GM12878 (cell line): ENCODE results near the gene DNAJC3. TPM values are rescaled to one million over a fixed set of nuclear protein-coding genes. Genes with fewer than 3 reads are reported as not detected.

Source experiments
- ATAC-seq: fragments of 200-7000 bp; cut with Tn5 transposase; 3 replicates; pipeline ENCODE4 v1.9.1; 2020; ENCODE audit warnings: mild to moderate bottlenecking, moderate library complexity
- BruUV-seq: library from RNA; stranded (reverse); fragments of 400-500 nt; replicated peaks from 2 replicates; lab custom pipeline; 2021; lab: Mats Ljungman, UMichigan
- CTCF ChIA-PET: fragments of 300-600 bp; sonication (Branson Sonifier 250); formaldehyde crosslinking; extraction: SDS; loops from one replicate; lab custom pipeline; 2021; ENCODE audit warnings: inconsistent platforms; lab: Yijun Ruan, JAX
- POLR2A ChIA-PET: fragments of 350-600 bp; formaldehyde crosslinking; extraction: SDS; loops from one replicate; lab custom pipeline; 2021; ENCODE audit warnings: inconsistent platforms; lab: Charles Lee
- RAD21 ChIA-PET: fragments of 300-600 bp; sonication (Branson Sonifier 250); formaldehyde crosslinking; loops from one replicate; lab custom pipeline; 2023; ENCODE audit warnings: antibody characterized with exemption; ENCODE audit not compliant: unreplicated experiment; lab: Charles Lee
- SMC1A ChIA-PET: fragments of 300-600 bp; sonication (Branson Sonifier 250); formaldehyde crosslinking; loops from one replicate; lab custom pipeline; 2023; ENCODE audit not compliant: unreplicated experiment, uncharacterized antibody; lab: Charles Lee
- DNase-seq: peaks from one replicate; pipeline ENCODE4 v3.0.0-alpha.2; 2011; ENCODE audit warnings: low read depth, low spot score
- FAIRE-seq: peaks from 3 replicates; lab custom pipeline; 2011; peaks lifted over from hg19 to GRCh38; lab: Jason Lieb, UNC
- H2AFZ ChIP-seq: 2 replicates; pipeline ENCODE4 v1.6.0; 2011; ENCODE audit warnings: low read depth, low read length, control low read depth; ENCODE audit not compliant: control insufficient read depth
- H3K27ac ChIP-seq: 2 replicates; pipeline ENCODE4 v1.5.1; 2011; ENCODE audit warnings: control low read depth; ENCODE audit not compliant: control insufficient read depth, insufficient read depth
- H3K27me3 ChIP-seq, 2 experiments: replicated peaks in 1 of 2; 2 replicates each; pipeline versions ENCODE4 v1.6.0 to v1.6.1; 2011; ENCODE audit warnings: low read length in 1 of 2; ENCODE audit not compliant: control insufficient read depth in 2 of 2, insufficient read depth in 2 of 2
- H3K36me3 ChIP-seq, 2 experiments: 2 replicates each; pipeline ENCODE4 v1.5.1; 2011; ENCODE audit warnings: low read length in 1 of 2; ENCODE audit not compliant: control insufficient read depth in 2 of 2, insufficient read depth in 2 of 2
- H3K4me1 ChIP-seq: 2 replicates; pipeline ENCODE4 v1.6.1; 2011; ENCODE audit warnings: mild to moderate bottlenecking, low read length, moderate library complexity, mixed read lengths; ENCODE audit not compliant: control insufficient read depth, insufficient read depth
- H3K4me2 ChIP-seq: 2 replicates; pipeline ENCODE4 v1.6.0; 2011; ENCODE audit warnings: control low read depth; ENCODE audit not compliant: control insufficient read depth, insufficient read depth
- H3K4me3 ChIP-seq: fragments of 200-600 bp; sonication (generic); 2 replicates; pipeline ENCODE4 v1.5.1; 2016
- H3K79me2 ChIP-seq: 2 replicates; pipeline ENCODE4 v1.6.0; 2011; ENCODE audit warnings: low read length; ENCODE audit not compliant: control insufficient read depth, insufficient read depth
- H3K9ac ChIP-seq: 2 replicates; pipeline ENCODE4 v1.8.0; 2011; ENCODE audit warnings: low read length, control low read depth, mixed read lengths; ENCODE audit not compliant: control insufficient read depth, insufficient read depth
- H3K9me3 ChIP-seq: replicated peaks from 3 replicates; pipeline ENCODE4 v1.5.1; 2011; ENCODE audit warnings: mild to moderate bottlenecking, low read length; ENCODE audit not compliant: control insufficient read depth, insufficient read depth
- H4K20me1 ChIP-seq: 2 replicates; pipeline ENCODE4 v1.6.0; 2011; ENCODE audit not compliant: control insufficient read depth, insufficient read depth
- CHD4 ChIP-seq: fragments of 200-600 bp; sonication (generic); IDR thresholded peaks from 2 replicates; pipeline ENCODE4 v1.6.1; 2016; ENCODE audit warnings: mild to moderate bottlenecking
- IRF3 ChIP-seq: fragments of 450-650 bp; IDR thresholded peaks from 2 replicates; pipeline ENCODE4 v1.6.1; 2014; ENCODE audit warnings: mild to moderate bottlenecking
- JUNB ChIP-seq: IDR thresholded peaks from 2 replicates; pipeline ENCODE4 v1.6.1; 2016; ENCODE audit warnings: antibody characterized with exemption, mild to moderate bottlenecking
- MEF2B ChIP-seq: fragments of 450-650 bp; IDR thresholded peaks from 2 replicates; pipeline ENCODE4 v1.6.1; 2018; ENCODE audit warnings: mild to moderate bottlenecking, moderate library complexity; ENCODE audit not compliant: partially characterized antibody, poor library complexity, severe bottlenecking
- MXI1 ChIP-seq: fragments of 150-350 bp; IDR thresholded peaks from 2 replicates; pipeline ENCODE4 v1.6.1; 2011; ENCODE audit warnings: low read depth, mild to moderate bottlenecking, inconsistent platforms, low read length, improper control_type of control experiment
- SMC3 ChIP-seq: IDR thresholded peaks from 2 replicates; pipeline ENCODE4 v1.6.1; 2011; ENCODE audit warnings: low read length, improper control_type of control experiment, borderline replicate concordance
- SREBF2 ChIP-seq: IDR thresholded peaks from 2 replicates; pipeline ENCODE4 v1.6.1; 2012; ENCODE audit warnings: mild to moderate bottlenecking, low read length
- WGBS: methylation state at CpG from one replicate; pipeline ENCODE4 v1.1.6; 2016; ENCODE audit warnings: low lambda C conversion rate; ENCODE audit not compliant: insufficient replicate concordance, insufficient coverage; ENCODE audit errors: missing lambda C conversion rate; 5-methylcytosine and 5-hydroxymethylcytosine counted together
- in situ Hi-C: fragments of 300-500 bp; cut with MboI; formaldehyde crosslinking; loops from 9 replicates; pipeline ENCODE4 v1.14.3; 2018; ENCODE audit warnings: mixed read lengths
- intact Hi-C: fragments of 100-400 bp; cut with micrococcal nuclease; formaldehyde crosslinking; loops from one replicate; pipeline ENCODE4 v1.14.2; 2022; ENCODE audit not compliant: unreplicated experiment
- polyA plus RNA-seq, 11 experiments: library from polyadenylated mRNA; depleted of rRNA in 4 of 11; unstranded in 6 of 11; stranded (reverse) in 5 of 11; fragments of >200 nt; fragmentation: Nextera tagmentation in 4 of 11; fragmentation: Illumina TruSeq in 1 of 11; extraction: Ambion mirVana in 4 of 11; extraction: Trizol in 1 of 11; gene quantifications; 1 replicate in 1 of 11; 2 replicates in 10 of 11; pipeline versions ENCODE4 v1.2.1 to v1.2.3, GENCODE V29; 2011 to 2016; ENCODE audit warnings: inconsistent platforms in 2 of 11, missing spikeins in 2 of 11, low read depth in 1 of 11
- total RNA-seq, 4 experiments: library from RNA; depleted of rRNA in 3 of 4; stranded (reverse); fragments of >200 nt in 3 of 4; fragmentation: Illumina TruSeq in 1 of 4; extraction: Trizol in 1 of 4; gene quantifications; 2 replicates each; pipeline versions ENCODE4 v1.2.1 to v1.2.3, GENCODE V29; 2013 to 2021

DNAJC3 gene
- total and polyA plus RNA-seq, 10 of the 15 experiments (the other 5 are each of a cell fraction or from before 2014, with no cell fraction given): 9.3 to 37.4 (median 19.0) TPM

- TF ChIP-seq MXI1 (no peak), IRF3 (no peak), SMC3 (no peak), JUNB (no peak)
- TF ChIP-seq, all 136 proteins: peak for 0
These were observed 64.9 kb downstream of the DNAJC3 start (continued) for GRCh38 chr13:95741584-95742563.

GRCh38 chr13:95743192-95743591, 66.3 kb downstream of the DNAJC3 start:
- CTCF ChIA-PET: no interaction called here
- peaks cover 16% of the 10 kb centered on the region for H3K79me2 ChIP-seq
- RAD21 ChIA-PET: no interaction called here
- H3K9ac ChIP-seq: no peak overlapping the region
- no peaks in the 10 kb centered on the region for H3K27me3 ChIP-seq
- no TSS peak for BruUV-seq
- intact Hi-C loops: no loop called here
- H4K20me1 ChIP-seq: no peaks in the 10 kb centered on the region
- FAIRE-seq: no peak
- in situ Hi-C loops: no loop called here
- SMC1A ChIA-PET: no interaction called here
- H3K9me3 ChIP-seq: no peaks in the 10 kb centered on the region; the same call in 2 of the 3 replicates
- no peaks in the 10 kb centered on the region for H3K36me3 ChIP-seq
- DNase-seq: no peak
- no peak overlapping the region for H3K4me3 ChIP-seq
- TF ChIP-seq MEF2B (no peak), SREBF2 (no peak), CHD4 (no peak)
- no peak overlapping the region for H3K4me2 ChIP-seq
- ATAC-seq: peak; percentile 40
- WGBS: 83% methylated on average over 3 of the region's 3 CpGs
- no peak overlapping the region for H3K27ac ChIP-seq
- H3K4me1 ChIP-seq: peaks cover 3% of the 10 kb centered on the region; the same call in 1 of the 2 replicates
- POLR2A ChIA-PET: no interaction called here
- no peak overlapping the region for H2AFZ ChIP-seq
